ENCODE data around the gene ZNF638. TPM values are rescaled to one million over a fixed set of nuclear protein-coding genes. Genes with fewer than 3 reads are reported as not detected.
"Not testable (repeated sequence)": the region's sequence is repeated elsewhere in the genome, so short reads cannot be mapped to it uniquely, and the experiment has no call there.

ZNF638 gene
- total RNA-seq, 4 donors from 2014 or later: 195 to 326 (median 252) TPM

DNA sequence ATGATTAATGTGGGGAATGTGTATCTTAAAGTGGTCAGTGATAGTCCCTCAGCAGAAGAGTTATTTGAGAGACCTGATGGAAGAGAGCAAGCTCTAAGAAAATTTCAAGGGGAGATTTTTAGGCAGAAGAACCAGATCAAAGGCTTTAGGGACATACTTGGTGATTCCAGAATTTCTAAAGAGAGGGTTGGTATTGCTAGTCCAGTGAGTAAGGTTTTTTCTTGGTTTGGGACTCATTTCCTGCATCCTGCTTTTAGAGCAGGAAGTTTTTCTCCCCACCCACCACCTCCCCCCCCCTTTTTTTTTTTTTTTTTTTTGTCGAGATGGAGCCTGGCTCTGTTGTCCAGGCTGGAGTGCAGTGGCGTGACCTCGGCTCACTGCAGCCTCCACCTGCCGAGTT lies 79.1 kb downstream of the ZNF638 start:
- no peaks in the 10 kb centered on the region for H3K9me3 ChIP-seq
- TF ChIP-seq POLR2A (IDR thresholded peaks at IDR 0.05): no peak
- TF ChIP-seq, protein P1, sequence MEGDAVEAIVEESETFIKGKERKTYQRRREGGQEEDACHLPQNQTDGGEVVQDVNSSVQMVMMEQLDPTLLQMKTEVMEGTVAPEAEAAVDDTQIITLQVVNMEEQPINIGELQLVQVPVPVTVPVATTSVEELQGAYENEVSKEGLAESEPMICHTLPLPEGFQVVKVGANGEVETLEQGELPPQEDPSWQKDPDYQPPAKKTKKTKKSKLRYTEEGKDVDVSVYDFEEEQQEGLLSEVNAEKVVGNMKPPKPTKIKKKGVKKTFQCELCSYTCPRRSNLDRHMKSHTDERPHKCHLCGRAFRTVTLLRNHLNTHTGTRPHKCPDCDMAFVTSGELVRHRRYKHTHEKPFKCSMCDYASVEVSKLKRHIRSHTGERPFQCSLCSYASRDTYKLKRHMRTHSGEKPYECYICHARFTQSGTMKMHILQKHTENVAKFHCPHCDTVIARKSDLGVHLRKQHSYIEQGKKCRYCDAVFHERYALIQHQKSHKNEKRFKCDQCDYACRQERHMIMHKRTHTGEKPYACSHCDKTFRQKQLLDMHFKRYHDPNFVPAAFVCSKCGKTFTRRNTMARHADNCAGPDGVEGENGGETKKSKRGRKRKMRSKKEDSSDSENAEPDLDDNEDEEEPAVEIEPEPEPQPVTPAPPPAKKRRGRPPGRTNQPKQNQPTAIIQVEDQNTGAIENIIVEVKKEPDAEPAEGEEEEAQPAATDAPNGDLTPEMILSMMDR (IDR thresholded peaks at IDR 0.05): no peak
- H3K4me1 ChIP-seq: no peaks in the 10 kb centered on the region
- no peak overlapping the region for H3K4me3 ChIP-seq
- intact Hi-C loops (cut with DNase I; ENCODE audit: low total_unique reads): no loop called here
- DNase-seq: no peak
- no peak overlapping the region for H3K27ac ChIP-seq
- no peaks in the 10 kb centered on the region for H3K36me3 ChIP-seq
- H3K27me3 ChIP-seq: no peaks in the 10 kb centered on the region

DNA sequence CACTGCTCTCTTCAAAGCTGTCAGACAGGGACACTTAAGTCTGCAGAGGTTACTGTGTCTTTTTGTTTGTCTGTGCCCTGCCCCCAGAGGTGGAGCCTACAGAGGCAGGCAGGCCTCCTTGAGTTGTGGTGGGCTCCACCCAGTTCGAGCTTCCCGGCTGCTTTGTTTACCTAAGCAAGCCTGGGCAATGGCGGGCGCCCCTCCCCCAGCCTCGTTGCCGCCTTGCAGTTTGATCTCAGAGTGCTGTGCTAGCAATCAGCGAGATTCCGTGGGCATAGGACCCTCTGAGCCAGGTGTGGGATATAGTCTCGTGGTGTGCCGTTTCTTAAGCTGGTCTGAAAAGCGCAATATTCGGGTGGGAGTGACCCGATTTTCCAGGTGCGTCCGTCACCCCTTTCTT lies 85.3 kb downstream of the ZNF638 start:
- H3K9me3 ChIP-seq; H3K4me3 ChIP-seq; H3K27ac ChIP-seq; DNase-seq; H3K27me3 ChIP-seq; H3K4me1 ChIP-seq; intact Hi-C loops (cut with DNase I; ENCODE audit: low total_unique reads); H3K36me3 ChIP-seq: not testable (repeated sequence)

DNA sequence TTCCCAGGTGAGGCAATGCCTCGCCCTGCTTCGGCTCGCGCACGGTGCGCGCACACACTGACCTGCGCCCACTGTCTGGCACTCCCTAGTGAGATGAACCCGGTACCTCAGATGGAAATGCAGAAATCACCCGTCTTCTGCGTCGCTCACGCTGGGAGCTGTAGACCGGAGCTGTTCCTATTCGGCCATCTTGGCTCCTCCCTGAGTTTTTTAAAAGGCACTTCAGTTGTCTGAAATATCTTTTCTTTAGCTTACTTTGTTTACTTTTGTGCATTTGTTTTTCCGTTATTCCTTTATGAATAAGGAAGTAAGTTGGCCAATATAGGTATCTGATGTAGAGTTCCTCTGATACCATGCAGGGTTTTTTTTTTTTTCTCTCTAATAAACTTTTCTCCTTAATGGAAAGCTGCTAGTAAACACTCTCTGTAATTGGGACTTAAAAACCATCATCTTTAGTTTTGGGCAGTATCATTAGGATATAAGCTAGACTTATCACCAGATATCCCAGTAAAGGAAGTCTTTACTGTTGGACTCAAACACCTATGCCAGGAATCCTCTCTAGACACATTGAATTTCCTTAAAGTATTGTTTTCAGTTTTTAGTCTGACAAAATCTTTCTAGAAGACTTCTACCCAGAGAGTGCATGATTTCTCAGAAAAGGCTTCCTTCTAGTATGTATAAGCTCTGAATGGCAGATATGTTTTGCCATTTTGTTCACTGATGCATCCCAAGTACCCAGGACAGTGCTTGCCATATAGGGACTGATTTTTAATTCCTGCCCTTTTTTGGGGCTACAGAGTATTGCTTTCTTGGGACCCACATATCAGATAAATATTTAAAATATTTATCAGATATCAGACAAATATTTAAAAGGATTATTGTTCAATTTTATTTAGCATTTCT lies 86.0 kb downstream of the ZNF638 start:
- Histone ChIP-seq H3K4me1 (no peaks in the 10 kb centered on the region), H3K9me3 (no peaks in the 10 kb centered on the region), H3K27ac (no peak overlapping the region), H3K27me3 (no peaks in the 10 kb centered on the region), H3K4me3 (no peak overlapping the region), H3K36me3 (no peaks in the 10 kb centered on the region)
- intact Hi-C loops (cut with DNase I; ENCODE audit: low total_unique reads): no loop called here
- no peak for DNase-seq
- TF ChIP-seq, protein P1 (IDR thresholded peaks at IDR 0.05): no peak
- no peak for TF ChIP-seq POLR2A (IDR thresholded peaks at IDR 0.05)

DNA sequence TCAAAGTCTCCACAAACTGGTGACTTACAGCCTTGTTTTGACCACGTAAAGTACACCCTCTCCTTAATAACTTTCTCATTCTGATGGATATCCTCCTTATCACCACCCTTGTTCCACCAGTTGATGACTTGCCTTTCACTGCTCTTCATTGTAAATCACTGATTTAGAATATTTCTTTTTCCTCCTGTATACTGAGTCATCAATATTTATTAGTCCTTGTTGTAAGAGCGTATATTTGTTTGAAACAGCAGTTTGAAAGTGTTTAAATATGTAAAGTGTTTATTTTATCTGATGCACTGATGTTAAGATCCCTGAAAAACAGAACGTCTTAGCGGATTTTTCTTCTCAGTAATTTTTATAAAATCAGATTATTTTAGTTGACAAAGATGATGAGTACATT lies 87.6 kb downstream of the ZNF638 start:
- TF ChIP-seq, protein P1 (IDR thresholded peaks at IDR 0.05): no peak
- no peak for TF ChIP-seq POLR2A (IDR thresholded peaks at IDR 0.05)
- intact Hi-C loops (cut with DNase I; ENCODE audit: low total_unique reads): no loop called here
- Histone ChIP-seq H3K4me3 (no peak overlapping the region), H3K36me3 (no peaks in the 10 kb centered on the region), H3K9me3 (no peaks in the 10 kb centered on the region), H3K4me1 (no peaks in the 10 kb centered on the region), H3K27ac (no peak overlapping the region), H3K27me3 (no peaks in the 10 kb centered on the region)
- DNase-seq: no peak

DNA sequence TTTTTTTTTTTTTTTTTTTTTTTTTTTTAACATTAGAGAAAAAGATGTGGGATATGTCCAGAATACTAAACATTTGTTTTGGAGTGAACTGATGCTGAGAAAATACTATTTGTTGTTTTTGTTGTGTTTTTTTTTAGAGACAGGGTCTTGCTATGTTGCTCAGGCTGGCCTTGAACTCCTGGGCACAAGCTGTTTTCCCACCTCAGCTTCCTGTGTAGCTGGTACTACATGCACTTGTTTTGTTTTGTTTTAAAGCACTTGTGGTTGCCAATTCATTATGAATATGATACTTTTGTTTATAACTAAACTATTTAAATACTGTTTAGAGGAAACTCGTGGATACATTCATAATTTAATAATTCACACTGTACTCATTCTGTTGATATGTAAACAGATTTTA lies 88.4 kb downstream of the ZNF638 start:
- no peak for TF ChIP-seq POLR2A (IDR thresholded peaks at IDR 0.05)
- TF ChIP-seq, protein P1 (IDR thresholded peaks at IDR 0.05): no peak
- no peak overlapping the region for H3K4me3 ChIP-seq
- DNase-seq: no peak
- no peaks in the 10 kb centered on the region for H3K27me3 ChIP-seq
- intact Hi-C loops (cut with DNase I; ENCODE audit: low total_unique reads): no loop called here
- H3K9me3 ChIP-seq: no peaks in the 10 kb centered on the region
- no peaks in the 10 kb centered on the region for H3K4me1 ChIP-seq
- no peak overlapping the region for H3K27ac ChIP-seq
- H3K36me3 ChIP-seq: no peaks in the 10 kb centered on the region
